ENCODE results near the gene C2orf69. TPM values are rescaled to one million over a fixed set of nuclear protein-coding genes. Genes with fewer than 3 reads are reported as not detected.

The C2orf69 gene
- total RNA-seq, 2 experiments from 2014 or later = 12.4 to 15.3 TPM

GRCh38 chr2:199966976-199967375 is 55.9 kb downstream of the C2orf69 start:
- POLR2A ChIA-PET = interaction anchor here (0.6 kb wide), 1 partner anchor 20 kb away, joined by 3 read pairs; no protein-coding TSS in a partner anchor
- no peak for DNase-seq
- intact Hi-C loops (cut with DNase I, micrococcal nuclease) = no loop called here
- CTCF ChIA-PET = interaction anchor here (1.1 to 1.2 kb wide), 2 partner anchors 15 to 26 kb away, joined by 3 to 4 read pairs; no protein-coding TSS in a partner anchor
- Mint-ChIP-seq H3K27me3 (no peaks in the 10 kb centered on the region), H3K9me3 (ENCODE audit: low read depth) (no peaks in the 10 kb centered on the region), H3K4me1 (peaks cover 6% of the 10 kb centered on the region), H3K4me3 (no peak overlapping the region), H3K36me3 (ENCODE audit: low read depth) (peaks cover 20% of the 10 kb centered on the region), H3K27ac (no peak overlapping the region)
- no peak for ATAC-seq

GRCh38 chr2:199968126-199968525 is 57.0 kb downstream of the C2orf69 start:
- intact Hi-C loops (cut with DNase I, micrococcal nuclease) = no loop called here
- Mint-ChIP-seq H3K27me3 (no peaks in the 10 kb centered on the region), H3K4me3 (no peak overlapping the region), H3K4me1 (no peaks in the 10 kb centered on the region), H3K36me3 (ENCODE audit: low read depth) (peaks cover 13% of the 10 kb centered on the region), H3K27ac (no peak overlapping the region), H3K9me3 (ENCODE audit: low read depth) (no peaks in the 10 kb centered on the region)
- ATAC-seq (no peak), DNase-seq (no peak)
- ChIA-PET CTCF (interaction anchor here (1.2 kb wide), 1 partner anchor 27 kb away, joined by 4 read pairs; no protein-coding TSS in a partner anchor), POLR2A (no interaction called here)

GRCh38 chr2:199972088-199972626 is 61.1 kb downstream of the C2orf69 start:
- Mint-ChIP-seq H3K9me3 (ENCODE audit: low read depth) (no peaks in the 10 kb centered on the region), H3K27me3 (no peaks in the 10 kb centered on the region), H3K4me1 (no peaks in the 10 kb centered on the region), H3K27ac (no peak overlapping the region), H3K4me3 (no peak overlapping the region), H3K36me3 (ENCODE audit: low read depth) (peaks cover 5% of the 10 kb centered on the region)
- intact Hi-C loops (cut with DNase I, micrococcal nuclease) = no loop called here
- ATAC-seq = no peak
- POLR2A ChIA-PET = no interaction called here
- DNase-seq = no peak
- CTCF ChIA-PET = no interaction called here

- ChIA-PET POLR2A (no interaction called here), CTCF (interaction anchor here (0.7 to 1.6 kb wide), 9 partner anchors 11 to 763 kb away, joined by 3 to 6 read pairs (median 3); no protein-coding TSS in a partner anchor)
- no peaks in the 10 kb centered on the region for H3K9me3 Mint-ChIP-seq (ENCODE audit: low read depth)
- peak overlapping the region; percentile 17 for H3K27ac Mint-ChIP-seq
- H3K27me3 Mint-ChIP-seq = no peaks in the 10 kb centered on the region
- H3K4me3 Mint-ChIP-seq = no peak overlapping the region
- intact Hi-C loops (cut with DNase I, micrococcal nuclease) = no loop called here
- H3K36me3 Mint-ChIP-seq (ENCODE audit: low read depth) = peaks cover 5% of the 10 kb centered on the region
- DNase-seq (no peak), ATAC-seq (no peak)
- peaks cover 13% of the 10 kb centered on the region for H3K4me1 Mint-ChIP-seq
Observed at GRCh38 chr2:199973703-199974102, 62.6 kb downstream of the C2orf69 start.

- no peak overlapping the region for H3K4me3 Mint-ChIP-seq
- no peak overlapping the region for H3K27ac Mint-ChIP-seq
- no peaks in the 10 kb centered on the region for H3K9me3 Mint-ChIP-seq (ENCODE audit: low read depth)
- intact Hi-C loops (cut with DNase I, micrococcal nuclease) = loop anchor here (5.0 kb wide), 2 partner anchors 332 to 602 kb away; partner anchors contain the start of gene SPATS2L (in 2 of the 2)
- no peak for DNase-seq
- no peaks in the 10 kb centered on the region for H3K27me3 Mint-ChIP-seq
- H3K36me3 Mint-ChIP-seq (ENCODE audit: low read depth) = peaks cover 5% of the 10 kb centered on the region
- ATAC-seq = no peak
- ChIA-PET CTCF (interaction anchor here (0.6 to 1.8 kb wide), 6 partner anchors 10 to 509 kb away, joined by 3 to 6 read pairs (median 3); no protein-coding TSS in a partner anchor), POLR2A (no interaction called here)
- H3K4me1 Mint-ChIP-seq = peaks cover 21% of the 10 kb centered on the region
Observed at GRCh38 chr2:199975273-199975895, 64.3 kb downstream of the C2orf69 start.

Other genes starting within 250 kb of the C2orf69 start
- 1 to 10 TPM; 3.8 to 4.3 TPM for gene FTCDNL1, start 60.1 kb upstream of the C2orf69 start, total RNA-seq
- 10 to 100 TPM in 1 of 2 experiments, 1 to 10 TPM in 1; 9.6 to 10.1 TPM for gene TYW5, start 44.2 kb downstream of the C2orf69 start, total RNA-seq
- 10 to 100 TPM; 26.1 to 27.5 TPM for gene MAIP1, start 44.3 kb downstream of the C2orf69 start, total RNA-seq